ENCODE data around the gene PRELP.
A peak's percentile ranks its signal among the peaks of the same experiment; 100 is the strongest.

The PRELP gene

GRCh38 chr1:203523667-203524066 is 48.1 kb downstream of the PRELP start:
- Histone ChIP-seq H3K79me1 (ENCODE audit: low read depth, low read length) (no peaks in the 10 kb centered on the region), H2BK5ac (ENCODE audit: low read length) (no peak overlapping the region), H2BK12ac (ENCODE audit: low read length) (no peak overlapping the region), H2BK120ac (ENCODE audit: low read depth, low read length) (no peak overlapping the region), H3K9me3 (replicated peaks in 1 of 2; ENCODE audit: control insufficient read depth in 2 of 2, insufficient read depth in 1 of 2, low read depth in 1 of 2, low read length in 2 of 2) (no peaks in the 10 kb centered on the region), H3K4me3 (ENCODE audit: low read length in 2 of 2) (no peak overlapping the region), H2AFZ (ENCODE audit: low read length) (no peak overlapping the region), H3K4me1 (ENCODE audit: control insufficient read depth in 2 of 2, insufficient read depth in 1 of 2, low read depth in 1 of 2, low read length in 2 of 2) (peaks cover 17 to 43% of the 10 kb centered on the region in 2 donors), H3K4ac (ENCODE audit: low read length) (no peak overlapping the region), H4K91ac (ENCODE audit: low read depth, low read length, poor library complexity) (no peak overlapping the region), H3K18ac (ENCODE audit: low read length) (no peak overlapping the region), H3K27ac (replicated peaks; ENCODE audit: low read length) (no peak overlapping the region), H3K23ac (ENCODE audit: low read depth, low read length, poor library complexity) (no peak overlapping the region), H2BK15ac (ENCODE audit: low read length) (no peak overlapping the region), H3K9ac (ENCODE audit: low read depth, low read length, poor library complexity) (no peak overlapping the region), H4K8ac (ENCODE audit: low read depth, low read length) (no peak overlapping the region), H3K27me3 (ENCODE audit: control insufficient read depth in 3 of 3, insufficient read depth in 3 of 3, low read depth in 1 of 3, low read length in 3 of 3) (peaks cover 0 to 7% (median 2%) of the 10 kb centered on the region in 3 experiments), H3K36me3 (replicated peaks in 1 of 2; ENCODE audit: control insufficient read depth in 2 of 2, insufficient read depth in 2 of 2, low read length in 2 of 2) (no peaks in the 10 kb centered on the region), H3K4me2 (ENCODE audit: insufficient read depth, low read length, poor library complexity, severe bottlenecking) (no peak overlapping the region), H3K14ac (ENCODE audit: low read length) (no peak overlapping the region), H2AK5ac (ENCODE audit: low read depth, low read length) (no peak overlapping the region)
- DNase-seq (ENCODE audit: low spot score): no peak
- WGBS, 2 donors (ENCODE audit: extremely low coverage in 2 of 2, insufficient read length in 2 of 2, insufficient replicate concordance in 1 of 2): no CpG with 5 or more reads among the region's 6 CpGs

GRCh38 chr1:203524152-203524551 is 48.5 kb downstream of the PRELP start:
- Histone ChIP-seq H3K4me3 (ENCODE audit: low read length in 2 of 2) (no peak overlapping the region), H2BK120ac (ENCODE audit: low read depth, low read length) (no peak overlapping the region), H3K23ac (ENCODE audit: low read depth, low read length, poor library complexity) (no peak overlapping the region), H3K9me3 (replicated peaks in 1 of 2; ENCODE audit: control insufficient read depth in 2 of 2, insufficient read depth in 1 of 2, low read depth in 1 of 2, low read length in 2 of 2) (no peaks in the 10 kb centered on the region), H2AK5ac (ENCODE audit: low read depth, low read length) (no peak overlapping the region), H3K36me3 (replicated peaks in 1 of 2; ENCODE audit: control insufficient read depth in 2 of 2, insufficient read depth in 2 of 2, low read length in 2 of 2) (no peaks in the 10 kb centered on the region), H2BK15ac (ENCODE audit: low read length) (no peak overlapping the region), H4K91ac (ENCODE audit: low read depth, low read length, poor library complexity) (no peak overlapping the region), H3K27me3 (ENCODE audit: control insufficient read depth in 3 of 3, insufficient read depth in 3 of 3, low read depth in 1 of 3, low read length in 3 of 3) (peaks cover 0 to 7% (median 2%) of the 10 kb centered on the region in 3 experiments), H3K4ac (ENCODE audit: low read length) (no peak overlapping the region), H3K4me1 (ENCODE audit: control insufficient read depth in 2 of 2, insufficient read depth in 1 of 2, low read depth in 1 of 2, low read length in 2 of 2) (peaks cover 16 to 40% of the 10 kb centered on the region in 2 donors), H3K14ac (ENCODE audit: low read length) (no peak overlapping the region), H4K8ac (ENCODE audit: low read depth, low read length) (no peak overlapping the region), H2BK5ac (ENCODE audit: low read length) (no peak overlapping the region), H2AFZ (ENCODE audit: low read length) (no peak overlapping the region), H2BK12ac (ENCODE audit: low read length) (no peak overlapping the region), H3K4me2 (ENCODE audit: insufficient read depth, low read length, poor library complexity, severe bottlenecking) (no peak overlapping the region), H3K18ac (ENCODE audit: low read length) (no peak overlapping the region), H3K79me1 (ENCODE audit: low read depth, low read length) (no peaks in the 10 kb centered on the region), H3K9ac (ENCODE audit: low read depth, low read length, poor library complexity) (no peak overlapping the region), H3K27ac (replicated peaks; ENCODE audit: low read length) (no peak overlapping the region)
- no peak for DNase-seq (ENCODE audit: low spot score)
- no CpG with 5 or more reads among the region's 4 CpGs for WGBS, 2 donors (ENCODE audit: extremely low coverage in 2 of 2, insufficient read length in 2 of 2, insufficient replicate concordance in 1 of 2)

GRCh38 chr1:203524824-203525223 is 49.2 kb downstream of the PRELP start:
- Histone ChIP-seq H3K27me3 (ENCODE audit: control insufficient read depth in 3 of 3, insufficient read depth in 3 of 3, low read depth in 1 of 3, low read length in 3 of 3) (peaks cover 0 to 7% (median 0%) of the 10 kb centered on the region in 3 experiments), H3K9me3 (replicated peaks in 1 of 2; ENCODE audit: control insufficient read depth in 2 of 2, insufficient read depth in 1 of 2, low read depth in 1 of 2, low read length in 2 of 2) (no peaks in the 10 kb centered on the region), H3K9ac (ENCODE audit: low read depth, low read length, poor library complexity) (no peak overlapping the region), H3K18ac (ENCODE audit: low read length) (no peak overlapping the region), H3K4ac (ENCODE audit: low read length) (no peak overlapping the region), H3K23ac (ENCODE audit: low read depth, low read length, poor library complexity) (no peak overlapping the region), H3K36me3 (replicated peaks in 1 of 2; ENCODE audit: control insufficient read depth in 2 of 2, insufficient read depth in 2 of 2, low read length in 2 of 2) (no peaks in the 10 kb centered on the region), H4K8ac (ENCODE audit: low read depth, low read length) (no peak overlapping the region), H2BK120ac (ENCODE audit: low read depth, low read length) (no peak overlapping the region), H2BK12ac (ENCODE audit: low read length) (no peak overlapping the region), H2AFZ (ENCODE audit: low read length) (no peak overlapping the region), H3K4me1 (ENCODE audit: control insufficient read depth in 2 of 2, insufficient read depth in 1 of 2, low read depth in 1 of 2, low read length in 2 of 2) (peaks cover 16 to 36% of the 10 kb centered on the region in 2 donors), H3K79me1 (ENCODE audit: low read depth, low read length) (no peaks in the 10 kb centered on the region), H2BK5ac (ENCODE audit: low read length) (no peak overlapping the region), H3K27ac (replicated peaks; ENCODE audit: low read length) (no peak overlapping the region), H2BK15ac (ENCODE audit: low read length) (no peak overlapping the region), H2AK5ac (ENCODE audit: low read depth, low read length) (no peak overlapping the region), H4K91ac (ENCODE audit: low read depth, low read length, poor library complexity) (no peak overlapping the region), H3K4me2 (ENCODE audit: insufficient read depth, low read length, poor library complexity, severe bottlenecking) (no peak overlapping the region), H3K14ac (ENCODE audit: low read length) (no peak overlapping the region), H3K4me3 (ENCODE audit: low read length in 2 of 2) (no peak overlapping the region)
- DNase-seq (ENCODE audit: low spot score): no peak
- WGBS, 2 donors (ENCODE audit: extremely low coverage in 2 of 2, insufficient read length in 2 of 2, insufficient replicate concordance in 1 of 2): no CpG with 5 or more reads among the region's 4 CpGs

- no peak overlapping the region for H2BK12ac ChIP-seq (ENCODE audit: low read length)
- H2AK5ac ChIP-seq (ENCODE audit: low read depth, low read length): no peak overlapping the region
- no peak overlapping the region for H2BK15ac ChIP-seq (ENCODE audit: low read length)
- H3K4me3 ChIP-seq (ENCODE audit: low read length in 2 of 2): no peak overlapping the region
- H3K9ac ChIP-seq (ENCODE audit: low read depth, low read length, poor library complexity): no peak overlapping the region
- no peak overlapping the region for H2AFZ ChIP-seq (ENCODE audit: low read length)
- H3K4ac ChIP-seq (ENCODE audit: low read length): no peak overlapping the region
- H2BK120ac ChIP-seq (ENCODE audit: low read depth, low read length): no peak overlapping the region
- no peak overlapping the region for H4K8ac ChIP-seq (ENCODE audit: low read depth, low read length)
- H3K23ac ChIP-seq (ENCODE audit: low read depth, low read length, poor library complexity): no peak overlapping the region
- H4K91ac ChIP-seq (ENCODE audit: low read depth, low read length, poor library complexity): no peak overlapping the region
- H3K14ac ChIP-seq (ENCODE audit: low read length): no peak overlapping the region
- no peak overlapping the region for H3K4me2 ChIP-seq (ENCODE audit: insufficient read depth, low read length, poor library complexity, severe bottlenecking)
- H3K36me3 ChIP-seq (replicated peaks in 1 of 2; ENCODE audit: control insufficient read depth in 2 of 2, insufficient read depth in 2 of 2, low read length in 2 of 2): no peaks in the 10 kb centered on the region
- H3K18ac ChIP-seq (ENCODE audit: low read length): peak overlapping the region; percentile 16
- no CpG with 5 or more reads among the region's 3 CpGs for WGBS, 2 donors (ENCODE audit: extremely low coverage in 2 of 2, insufficient read length in 2 of 2, insufficient replicate concordance in 1 of 2)
- no peak for DNase-seq (ENCODE audit: low spot score)
- H3K27ac ChIP-seq (replicated peaks; ENCODE audit: low read length): no peak overlapping the region
- H3K27me3 ChIP-seq (ENCODE audit: control insufficient read depth in 3 of 3, insufficient read depth in 3 of 3, low read depth in 1 of 3, low read length in 3 of 3): peaks cover 0 to 7% (median 0%) of the 10 kb centered on the region in 3 experiments
- H3K9me3 ChIP-seq (replicated peaks in 1 of 2; ENCODE audit: control insufficient read depth in 2 of 2, insufficient read depth in 1 of 2, low read depth in 1 of 2, low read length in 2 of 2): no peaks in the 10 kb centered on the region
- no peaks in the 10 kb centered on the region for H3K79me1 ChIP-seq (ENCODE audit: low read depth, low read length)
- H2BK5ac ChIP-seq (ENCODE audit: low read length): no peak overlapping the region
- H3K4me1 ChIP-seq (ENCODE audit: control insufficient read depth in 2 of 2, insufficient read depth in 1 of 2, low read depth in 1 of 2, low read length in 2 of 2): peaks cover 16 to 34% of the 10 kb centered on the region in 2 donors
These were observed 50.1 kb downstream of the PRELP start for GRCh38 chr1:203525685-203526084.

Data from neuronal stem cell (in vitro differentiated cells).